Measurements from ENCODE around the gene PLEKHA8.

Gene PLEKHA8

DNA sequence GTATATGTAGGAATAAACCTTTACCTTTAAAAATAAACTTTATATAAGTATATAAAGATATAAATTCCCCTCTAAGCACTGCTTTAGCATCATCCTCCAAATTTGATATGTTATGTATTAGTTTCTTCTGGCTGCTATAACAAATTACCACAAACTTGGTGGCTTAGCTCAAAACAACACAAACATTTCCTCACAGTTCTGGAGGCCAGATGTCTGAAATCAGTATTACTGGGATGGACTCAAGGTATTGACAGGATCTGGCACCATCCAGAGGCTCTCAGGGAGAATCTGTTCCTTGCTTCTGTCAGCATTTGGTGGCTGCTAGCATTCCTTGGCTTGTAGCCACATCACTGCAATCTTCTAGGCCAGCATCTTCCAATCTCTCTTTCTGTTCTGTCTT, 31.9 kb upstream of the PLEKHA8 start:
- no peak overlapping the region for H3K27ac ChIP-seq
- H3K4me3 ChIP-seq (ENCODE audit: low read depth in 1 of 2, low read length in 1 of 2), result no peak overlapping the region
- H3K36me3 ChIP-seq, result no peaks in the 10 kb centered on the region
- TF ChIP-seq, protein P1, sequence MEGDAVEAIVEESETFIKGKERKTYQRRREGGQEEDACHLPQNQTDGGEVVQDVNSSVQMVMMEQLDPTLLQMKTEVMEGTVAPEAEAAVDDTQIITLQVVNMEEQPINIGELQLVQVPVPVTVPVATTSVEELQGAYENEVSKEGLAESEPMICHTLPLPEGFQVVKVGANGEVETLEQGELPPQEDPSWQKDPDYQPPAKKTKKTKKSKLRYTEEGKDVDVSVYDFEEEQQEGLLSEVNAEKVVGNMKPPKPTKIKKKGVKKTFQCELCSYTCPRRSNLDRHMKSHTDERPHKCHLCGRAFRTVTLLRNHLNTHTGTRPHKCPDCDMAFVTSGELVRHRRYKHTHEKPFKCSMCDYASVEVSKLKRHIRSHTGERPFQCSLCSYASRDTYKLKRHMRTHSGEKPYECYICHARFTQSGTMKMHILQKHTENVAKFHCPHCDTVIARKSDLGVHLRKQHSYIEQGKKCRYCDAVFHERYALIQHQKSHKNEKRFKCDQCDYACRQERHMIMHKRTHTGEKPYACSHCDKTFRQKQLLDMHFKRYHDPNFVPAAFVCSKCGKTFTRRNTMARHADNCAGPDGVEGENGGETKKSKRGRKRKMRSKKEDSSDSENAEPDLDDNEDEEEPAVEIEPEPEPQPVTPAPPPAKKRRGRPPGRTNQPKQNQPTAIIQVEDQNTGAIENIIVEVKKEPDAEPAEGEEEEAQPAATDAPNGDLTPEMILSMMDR (IDR thresholded peaks at IDR 0.05), result no peak
- H3K27me3 ChIP-seq, result peaks cover 9% of the 10 kb centered on the region
- H3K9me3 ChIP-seq, result no peaks in the 10 kb centered on the region
- no peaks in the 10 kb centered on the region for H3K4me1 ChIP-seq (ENCODE audit: control insufficient read depth in 1 of 2, insufficient read depth in 1 of 2, low read depth in 1 of 2, low read length in 1 of 2)

DNA sequence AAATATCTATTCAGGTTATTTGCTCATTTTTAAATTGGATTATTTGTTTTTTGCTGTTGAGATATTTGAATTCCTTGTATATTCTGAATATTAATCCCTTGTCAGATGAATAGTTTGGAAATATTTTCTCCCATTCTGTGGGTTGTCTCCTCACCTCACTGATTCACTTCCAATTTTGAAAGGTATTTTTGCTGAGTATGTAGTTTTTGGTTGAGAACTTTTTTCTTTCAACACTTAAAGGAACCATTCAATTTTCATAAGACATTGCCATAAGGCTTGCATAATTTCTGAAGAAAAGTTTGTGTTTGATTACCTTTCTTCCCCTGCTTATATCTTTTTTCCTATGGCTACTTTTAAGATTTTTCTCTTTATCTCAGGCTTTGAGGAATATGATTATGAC, 29.7 kb upstream of the PLEKHA8 start:
- H3K27me3 ChIP-seq, result no peaks in the 10 kb centered on the region
- no peaks in the 10 kb centered on the region for H3K4me1 ChIP-seq (ENCODE audit: control insufficient read depth in 1 of 2, insufficient read depth in 1 of 2, low read depth in 1 of 2, low read length in 1 of 2)
- no peak overlapping the region for H3K4me3 ChIP-seq (ENCODE audit: low read depth in 1 of 2, low read length in 1 of 2)
- TF ChIP-seq, protein P1 (IDR thresholded peaks at IDR 0.05), result no peak
- no peaks in the 10 kb centered on the region for H3K9me3 ChIP-seq
- H3K36me3 ChIP-seq, result no peaks in the 10 kb centered on the region
- H3K27ac ChIP-seq, result no peak overlapping the region

DNA sequence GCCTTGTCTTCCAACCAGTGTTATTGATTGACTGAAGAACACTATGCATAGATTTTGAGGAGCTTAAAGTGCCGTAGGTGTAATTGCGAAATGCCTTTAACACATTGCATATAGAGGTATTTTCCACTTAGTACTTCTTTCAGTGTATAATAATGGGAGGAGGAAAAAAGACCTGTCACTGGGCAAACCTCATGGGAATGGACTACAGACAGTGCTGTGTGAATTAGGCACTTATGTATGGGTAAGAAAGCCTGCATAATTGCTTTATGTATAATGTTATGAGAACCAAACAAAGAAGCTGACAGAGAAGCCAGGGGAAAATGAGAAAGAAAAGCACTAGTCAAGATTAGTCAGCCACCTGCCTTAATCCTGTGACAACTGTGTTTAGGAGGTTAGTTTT, 26.2 kb upstream of the PLEKHA8 start:
- Histone ChIP-seq H3K27ac (no peak overlapping the region), H3K9me3 (no peaks in the 10 kb centered on the region), H3K4me3 (ENCODE audit: low read depth in 1 of 2, low read length in 1 of 2) (no peak overlapping the region), H3K4me1 (ENCODE audit: control insufficient read depth in 1 of 2, insufficient read depth in 1 of 2, low read depth in 1 of 2, low read length in 1 of 2) (no peaks in the 10 kb centered on the region), H3K36me3 (no peaks in the 10 kb centered on the region), H3K27me3 (no peaks in the 10 kb centered on the region)
- TF ChIP-seq, protein P1 (IDR thresholded peaks at IDR 0.05), result no peak

DNA sequence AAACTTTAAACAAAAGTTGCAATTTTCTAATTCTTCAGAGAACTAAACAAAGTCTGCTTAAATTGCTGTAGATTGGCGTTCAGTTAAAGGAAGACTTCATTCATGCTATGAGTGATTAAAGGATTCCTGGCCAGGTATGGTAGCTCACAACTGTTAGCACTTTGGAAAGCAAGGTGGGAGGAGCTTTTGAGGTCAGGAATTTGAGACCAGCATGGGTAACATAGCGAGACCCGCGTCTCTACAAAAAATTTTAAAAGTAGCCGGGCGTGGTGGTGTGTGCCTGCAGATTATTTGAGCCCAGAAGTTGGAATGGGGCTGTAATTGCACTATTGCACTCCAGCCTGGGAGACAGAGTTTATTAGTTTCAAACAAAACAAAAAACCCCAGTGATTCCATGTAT, 25.1 kb upstream of the PLEKHA8 start:
- Histone ChIP-seq H3K36me3 (no peaks in the 10 kb centered on the region), H3K9me3 (no peaks in the 10 kb centered on the region), H3K4me1 (ENCODE audit: control insufficient read depth in 1 of 2, insufficient read depth in 1 of 2, low read depth in 1 of 2, low read length in 1 of 2) (no peaks in the 10 kb centered on the region), H3K27me3 (no peaks in the 10 kb centered on the region), H3K4me3 (ENCODE audit: low read depth in 1 of 2, low read length in 1 of 2) (no peak overlapping the region), H3K27ac (no peak overlapping the region)
- TF ChIP-seq, protein P1 (IDR thresholded peaks at IDR 0.05), result no peak

DNA sequence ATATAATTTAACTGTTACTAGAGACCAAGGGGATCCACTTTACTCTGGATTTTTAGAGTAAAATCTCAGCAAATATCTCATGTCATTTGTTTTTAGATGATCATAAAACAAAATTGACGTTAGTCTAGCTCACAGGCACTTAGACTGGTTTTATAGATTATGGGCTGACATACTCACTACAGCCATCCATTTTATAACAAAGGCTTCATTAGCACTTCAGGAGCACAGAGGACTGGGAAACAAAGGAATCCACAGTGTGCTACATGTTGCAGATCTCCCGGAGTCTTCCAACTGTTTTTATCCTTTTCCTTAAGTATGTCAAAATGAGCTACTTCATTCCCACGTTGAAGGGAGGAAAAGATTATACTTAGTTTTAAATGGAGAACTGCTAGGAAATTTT, 22.7 kb upstream of the PLEKHA8 start:
- H3K27ac ChIP-seq, result no peak overlapping the region
- no peaks in the 10 kb centered on the region for H3K4me1 ChIP-seq (ENCODE audit: control insufficient read depth in 1 of 2, insufficient read depth in 1 of 2, low read depth in 1 of 2, low read length in 1 of 2)
- no peaks in the 10 kb centered on the region for H3K27me3 ChIP-seq
- no peaks in the 10 kb centered on the region for H3K9me3 ChIP-seq
- TF ChIP-seq, protein P1 (IDR thresholded peaks at IDR 0.05), result no peak
- H3K4me3 ChIP-seq (ENCODE audit: low read depth in 1 of 2, low read length in 1 of 2), result no peak overlapping the region
- H3K36me3 ChIP-seq, result no peaks in the 10 kb centered on the region

DNA sequence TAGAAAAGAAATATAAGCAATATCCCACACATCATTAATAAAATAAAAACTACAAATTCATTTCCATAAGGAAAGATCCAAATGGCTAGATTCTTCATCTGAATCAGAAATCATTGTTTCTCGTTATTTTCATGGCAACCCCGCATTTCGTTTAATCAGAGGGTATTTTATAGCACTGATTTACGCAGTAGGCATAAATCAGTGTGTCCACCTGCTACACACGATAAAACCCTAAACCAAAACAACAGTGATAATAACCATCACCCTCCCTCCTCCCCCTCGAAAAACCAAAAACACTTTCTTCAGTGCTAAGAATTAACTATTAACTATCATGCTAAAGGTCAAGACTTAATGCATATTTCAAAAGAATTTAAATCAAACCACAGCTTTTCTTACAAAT, 18.2 kb upstream of the PLEKHA8 start:
- TF ChIP-seq, protein P1 (IDR thresholded peaks at IDR 0.05), result no peak
- Histone ChIP-seq H3K27ac (no peak overlapping the region), H3K4me1 (ENCODE audit: control insufficient read depth in 1 of 2, insufficient read depth in 1 of 2, low read depth in 1 of 2, low read length in 1 of 2) (no peaks in the 10 kb centered on the region), H3K4me3 (ENCODE audit: low read depth in 1 of 2, low read length in 1 of 2) (no peak overlapping the region), H3K36me3 (no peaks in the 10 kb centered on the region), H3K27me3 (no peaks in the 10 kb centered on the region), H3K9me3 (no peaks in the 10 kb centered on the region)
